Measurements from ENCODE around the gene MGMT. TPM values are rescaled to one million over a fixed set of nuclear protein-coding genes. Genes with fewer than 3 reads are reported as not detected.

MGMT gene
- total and polyA plus RNA-seq, 4 experiments from 2014 or later = 18.5 to 31.3 (median 24.4) TPM

DNA sequence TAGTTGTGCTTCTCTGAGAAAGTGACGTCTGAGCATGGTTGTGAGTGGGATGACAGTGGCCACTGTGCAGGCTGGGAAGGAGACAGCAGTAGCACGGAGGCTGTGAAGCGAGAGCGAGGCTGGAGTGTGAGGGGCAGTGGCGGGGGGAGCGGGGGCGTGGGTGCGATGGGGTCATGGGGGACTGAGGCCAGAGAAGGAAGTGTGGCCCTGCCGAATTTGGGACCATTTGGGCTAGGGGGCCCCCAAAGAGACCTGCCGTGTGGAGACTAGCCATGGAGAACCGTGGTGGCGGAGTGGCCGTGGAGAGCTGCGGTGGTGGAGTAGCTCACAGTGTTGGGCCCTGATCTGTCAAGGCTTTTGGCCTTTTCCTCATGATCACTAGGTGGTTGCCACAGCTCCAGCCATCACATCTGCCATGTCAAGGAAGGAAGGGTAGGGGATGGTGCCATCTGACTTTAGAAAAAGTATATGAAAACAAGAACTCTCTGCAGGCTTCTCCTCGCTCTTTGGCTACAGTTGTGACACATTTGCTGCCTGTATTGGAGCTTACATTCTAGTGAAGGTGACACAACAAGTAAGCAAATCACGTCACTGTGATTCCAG, 61.4 kb downstream of the MGMT start:
- no peak for DNase-seq
- ChIA-PET CTCF (ENCODE audit: partially characterized antibody) (no interaction called here), POLR2A (ENCODE audit: partially characterized antibody) (no interaction called here)
- Mint-ChIP-seq H3K4me3 (no peak overlapping the region), H3K27me3 (no peaks in the 10 kb centered on the region), H3K9me3 (peaks cover 0 to 17% (median 5%) of the 10 kb centered on the region in 8 donors), H3K36me3 (peaks cover 16 to 37% of the 10 kb centered on the region in 2 donors), H3K27ac (peak overlapping the region in 1 of 7 donors; percentile 30), H3K4me1 (peaks cover under 1 to 21% (median 10%) of the 10 kb centered on the region in 4 donors)
- no peak overlapping the region for H3K27ac ChIP-seq (ENCODE audit: low read depth, low read length)
- no peaks in the 10 kb centered on the region for H3K27me3 ChIP-seq (ENCODE audit: insufficient read depth, low read length)
- H3K4me3 ChIP-seq (ENCODE audit: low read length in 2 of 2) = no peak overlapping the region
- no peaks in the 10 kb centered on the region for H3K4me1 ChIP-seq (ENCODE audit: insufficient read depth, low read length)
- H3K36me3 ChIP-seq (ENCODE audit: insufficient read depth, low read length) = no peaks in the 10 kb centered on the region
- H3K9me3 ChIP-seq (ENCODE audit: control insufficient read depth in 1 of 2, low read length in 2 of 2) = no peaks in the 10 kb centered on the region
- intact Hi-C loops (cut with micrococcal nuclease) = no loop called here

DNA sequence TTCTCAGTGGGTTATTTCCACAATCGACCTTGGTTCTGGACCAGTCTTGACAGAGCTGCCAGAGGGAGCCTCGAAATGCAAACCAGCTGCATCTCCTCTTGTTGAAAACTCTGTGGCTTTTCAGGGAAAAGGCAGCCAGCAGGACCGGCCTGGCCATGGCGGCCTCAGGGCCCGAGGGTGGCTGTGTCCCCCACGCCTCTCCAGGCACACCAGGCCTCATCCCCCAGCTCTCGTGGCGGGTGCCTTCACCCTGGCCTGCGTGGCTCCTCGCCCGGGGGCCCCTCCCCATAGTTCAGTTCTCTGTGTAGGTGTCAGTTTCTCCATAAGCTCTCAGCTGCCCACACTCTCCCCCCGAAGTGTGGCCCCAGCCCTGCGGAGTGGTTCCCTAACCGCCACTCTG, 63.5 kb downstream of the MGMT start:
- peaks cover 0 to 19% (median 5%) of the 10 kb centered on the region in 8 donors for H3K9me3 Mint-ChIP-seq
- no peak overlapping the region for H3K27ac Mint-ChIP-seq
- Histone ChIP-seq H3K27ac (ENCODE audit: low read depth, low read length) (no peak overlapping the region), H3K9me3 (ENCODE audit: control insufficient read depth in 1 of 2, low read length in 2 of 2) (no peaks in the 10 kb centered on the region), H3K36me3 (ENCODE audit: insufficient read depth, low read length) (no peaks in the 10 kb centered on the region), H3K4me1 (ENCODE audit: insufficient read depth, low read length) (no peaks in the 10 kb centered on the region), H3K27me3 (ENCODE audit: insufficient read depth, low read length) (no peaks in the 10 kb centered on the region), H3K4me3 (ENCODE audit: low read length in 2 of 2) (no peak overlapping the region)
- H3K27me3 Mint-ChIP-seq = no peaks in the 10 kb centered on the region
- H3K4me1 Mint-ChIP-seq = peaks cover 6 to 30% (median 10%) of the 10 kb centered on the region in 4 donors
- CTCF ChIA-PET (ENCODE audit: partially characterized antibody) = no interaction called here
- H3K4me3 Mint-ChIP-seq = no peak overlapping the region
- intact Hi-C loops (cut with micrococcal nuclease) = no loop called here
- POLR2A ChIA-PET (ENCODE audit: partially characterized antibody) = no interaction called here
- peaks cover 19 to 49% of the 10 kb centered on the region in 2 donors for H3K36me3 Mint-ChIP-seq
- no peak for DNase-seq

DNA sequence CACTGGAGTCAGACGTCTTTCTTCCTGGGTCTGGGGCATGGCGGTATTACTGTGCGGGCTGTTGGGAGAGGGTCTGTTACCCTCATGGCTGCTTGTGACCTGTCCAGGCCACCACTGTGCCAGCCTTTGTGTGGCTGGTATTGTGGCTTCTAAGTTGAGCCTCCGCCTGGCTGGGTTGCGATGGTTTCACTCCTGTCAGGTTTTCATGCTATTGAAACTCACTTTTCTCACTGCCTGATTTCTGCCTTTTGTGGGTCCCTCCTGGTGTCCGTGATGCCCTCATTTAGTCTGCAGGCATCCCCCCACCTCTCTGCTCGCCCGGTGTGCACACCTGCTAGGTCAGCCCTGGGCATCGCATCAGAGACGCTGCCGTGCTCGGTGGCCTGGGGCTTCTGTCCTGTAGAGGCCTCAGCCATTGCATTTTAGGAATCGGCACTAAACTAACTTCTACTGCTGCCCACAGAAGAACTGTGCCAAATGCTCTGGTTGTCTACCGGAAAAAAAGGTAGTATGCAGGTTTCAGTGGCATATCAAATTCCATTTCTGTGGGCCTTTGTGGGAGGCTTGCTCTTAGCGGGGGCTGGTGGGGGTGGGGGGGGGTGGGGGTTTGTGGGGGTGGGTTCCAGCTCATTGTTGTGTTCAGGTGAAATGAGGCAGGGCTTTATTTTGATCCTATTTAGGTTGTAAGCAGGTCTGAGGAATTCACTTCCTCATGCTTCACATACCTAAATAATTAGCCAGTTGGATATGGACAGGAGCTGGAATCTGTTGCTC, 64.3 kb downstream of the MGMT start:
- H3K36me3 Mint-ChIP-seq = peaks cover 26 to 54% of the 10 kb centered on the region in 2 donors
- H3K27ac ChIP-seq (ENCODE audit: low read depth, low read length) = no peak overlapping the region
- no peak overlapping the region for H3K27ac Mint-ChIP-seq
- DNase-seq = no peak
- CTCF ChIA-PET (ENCODE audit: partially characterized antibody) = no interaction called here
- H3K4me3 ChIP-seq (ENCODE audit: low read length in 2 of 2) = no peak overlapping the region
- H3K36me3 ChIP-seq (ENCODE audit: insufficient read depth, low read length) = no peaks in the 10 kb centered on the region
- H3K4me1 ChIP-seq (ENCODE audit: insufficient read depth, low read length) = no peaks in the 10 kb centered on the region
- intact Hi-C loops (cut with micrococcal nuclease) = no loop called here
- H3K9me3 ChIP-seq (ENCODE audit: control insufficient read depth in 1 of 2, low read length in 2 of 2) = no peaks in the 10 kb centered on the region
- no peaks in the 10 kb centered on the region for H3K27me3 Mint-ChIP-seq
- H3K4me1 Mint-ChIP-seq = peaks cover 6 to 30% (median 10%) of the 10 kb centered on the region in 4 donors
- H3K9me3 Mint-ChIP-seq = peaks cover 0 to 19% (median 6%) of the 10 kb centered on the region in 8 donors
- no peak overlapping the region for H3K4me3 Mint-ChIP-seq
- POLR2A ChIA-PET (ENCODE audit: partially characterized antibody) = no interaction called here
- H3K27me3 ChIP-seq (ENCODE audit: insufficient read depth, low read length) = no peaks in the 10 kb centered on the region

DNA sequence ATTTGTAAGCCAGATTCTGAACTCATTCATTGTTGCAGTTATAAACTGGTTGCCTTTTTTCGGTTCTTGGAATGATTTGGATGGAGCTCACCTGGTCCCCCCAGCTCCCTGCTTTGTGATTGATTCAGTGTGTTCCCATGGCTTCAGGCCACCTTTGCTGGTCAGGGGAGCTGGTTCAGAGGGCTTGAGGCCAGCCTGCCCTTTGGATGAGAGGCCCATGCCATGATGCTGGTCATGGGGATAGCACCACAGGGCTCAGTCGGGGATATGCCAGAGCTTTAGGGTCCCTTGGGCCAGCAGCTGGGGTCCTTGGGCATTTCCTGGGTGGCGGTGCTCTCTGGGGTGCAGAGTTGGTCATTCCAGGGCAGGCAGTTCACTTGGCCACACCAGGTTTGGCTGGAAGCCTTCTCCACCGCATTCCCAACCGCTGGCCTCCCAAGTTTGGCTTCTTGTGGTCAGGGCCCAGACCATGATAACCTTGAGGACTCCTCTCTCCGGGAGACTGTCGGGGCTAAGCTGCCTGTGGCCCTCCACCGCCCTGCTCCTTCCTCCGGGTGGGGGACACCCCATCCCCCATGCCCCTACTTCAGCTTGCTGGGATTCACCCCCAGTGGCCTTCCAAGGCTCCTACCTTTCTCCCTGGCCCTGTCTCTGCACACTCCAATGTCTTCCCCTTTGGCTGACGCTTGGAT, 65.1 kb downstream of the MGMT start:
- Mint-ChIP-seq H3K9me3 (peaks cover 0 to 19% (median 5%) of the 10 kb centered on the region in 8 donors), H3K4me3 (no peak overlapping the region), H3K27ac (peak overlapping the region in 1 of 7 donors; percentile 87), H3K27me3 (no peaks in the 10 kb centered on the region), H3K36me3 (peaks cover 31 to 55% of the 10 kb centered on the region in 2 donors), H3K4me1 (peaks cover 6 to 30% (median 10%) of the 10 kb centered on the region in 4 donors)
- DNase-seq = no peak
- Histone ChIP-seq H3K4me3 (ENCODE audit: low read length in 2 of 2) (no peak overlapping the region), H3K36me3 (ENCODE audit: insufficient read depth, low read length) (no peaks in the 10 kb centered on the region), H3K4me1 (ENCODE audit: insufficient read depth, low read length) (no peaks in the 10 kb centered on the region), H3K27ac (ENCODE audit: low read depth, low read length) (no peak overlapping the region), H3K9me3 (ENCODE audit: control insufficient read depth in 1 of 2, low read length in 2 of 2) (no peaks in the 10 kb centered on the region), H3K27me3 (ENCODE audit: insufficient read depth, low read length) (no peaks in the 10 kb centered on the region)
- POLR2A ChIA-PET (ENCODE audit: partially characterized antibody) = no interaction called here
- CTCF ChIA-PET (ENCODE audit: partially characterized antibody) = no interaction called here
- intact Hi-C loops (cut with micrococcal nuclease) = no loop called here

DNA sequence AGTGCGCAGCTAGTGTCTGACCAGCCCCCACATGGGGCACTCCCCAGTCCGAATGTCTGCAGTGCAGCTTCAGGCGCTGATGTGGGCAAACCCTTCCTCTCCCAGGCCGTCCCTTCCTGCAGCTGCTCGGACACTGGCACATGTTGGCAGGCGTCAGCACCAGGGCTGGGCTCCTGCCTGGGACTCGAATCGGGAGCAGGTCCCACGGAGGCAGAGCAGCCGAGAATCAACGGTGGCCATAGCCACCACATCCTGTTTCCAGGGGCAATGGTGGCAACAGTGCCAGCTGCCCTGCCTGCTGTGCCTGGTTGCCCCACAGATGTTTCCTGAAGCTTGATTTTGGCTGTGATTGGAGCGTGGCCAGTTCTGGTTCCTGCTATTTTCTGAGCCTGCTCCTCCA, 65.8 kb downstream of the MGMT start:
- no peaks in the 10 kb centered on the region for H3K9me3 ChIP-seq (ENCODE audit: control insufficient read depth in 1 of 2, low read length in 2 of 2)
- ChIA-PET POLR2A (ENCODE audit: partially characterized antibody) (no interaction called here), CTCF (ENCODE audit: partially characterized antibody) (no interaction called here)
- no peak overlapping the region for H3K27ac Mint-ChIP-seq
- H3K36me3 Mint-ChIP-seq = peaks cover 34 to 54% of the 10 kb centered on the region in 2 donors
- H3K36me3 ChIP-seq (ENCODE audit: insufficient read depth, low read length) = no peaks in the 10 kb centered on the region
- no peak overlapping the region for H3K4me3 ChIP-seq (ENCODE audit: low read length in 2 of 2)
- peaks cover 0 to 17% (median 5%) of the 10 kb centered on the region in 8 donors for H3K9me3 Mint-ChIP-seq
- DNase-seq = no peak
- no peaks in the 10 kb centered on the region for H3K4me1 ChIP-seq (ENCODE audit: insufficient read depth, low read length)
- H3K4me1 Mint-ChIP-seq = peaks cover 6 to 30% (median 10%) of the 10 kb centered on the region in 4 donors
- H3K27me3 Mint-ChIP-seq = no peaks in the 10 kb centered on the region
- H3K27ac ChIP-seq (ENCODE audit: low read depth, low read length) = no peak overlapping the region
- intact Hi-C loops (cut with micrococcal nuclease) = no loop called here
- H3K4me3 Mint-ChIP-seq = no peak overlapping the region
- H3K27me3 ChIP-seq (ENCODE audit: insufficient read depth, low read length) = no peaks in the 10 kb centered on the region

DNA sequence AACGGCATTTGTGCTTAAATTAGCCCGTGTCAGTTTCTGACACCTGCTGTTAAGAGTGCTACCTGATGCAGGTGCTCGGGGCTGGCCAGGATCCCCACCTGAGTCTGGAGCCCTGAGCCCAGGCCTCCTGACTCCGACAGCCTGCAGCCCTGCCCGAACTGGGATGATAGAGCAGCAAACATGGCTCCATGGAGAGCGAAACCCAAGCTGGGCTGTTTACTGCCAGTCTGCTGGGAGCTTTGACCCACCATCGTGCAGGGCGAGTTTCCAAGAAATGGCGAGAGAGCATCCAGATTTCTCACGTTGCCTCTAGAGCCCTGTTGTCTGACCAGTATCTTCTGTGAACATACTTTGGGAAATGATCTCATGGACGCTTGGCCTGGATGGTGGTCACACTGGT, 66.2 kb downstream of the MGMT start:
- intact Hi-C loops (cut with micrococcal nuclease) = no loop called here
- H3K4me1 ChIP-seq (ENCODE audit: insufficient read depth, low read length) = no peaks in the 10 kb centered on the region
- peaks cover 6 to 30% (median 10%) of the 10 kb centered on the region in 4 donors for H3K4me1 Mint-ChIP-seq
- H3K27ac Mint-ChIP-seq = no peak overlapping the region
- POLR2A ChIA-PET (ENCODE audit: partially characterized antibody) = no interaction called here
- no peaks in the 10 kb centered on the region for H3K36me3 ChIP-seq (ENCODE audit: insufficient read depth, low read length)
- no peaks in the 10 kb centered on the region for H3K9me3 ChIP-seq (ENCODE audit: control insufficient read depth in 1 of 2, low read length in 2 of 2)
- H3K27me3 Mint-ChIP-seq = no peaks in the 10 kb centered on the region
- no peak overlapping the region for H3K4me3 ChIP-seq (ENCODE audit: low read length in 2 of 2)
- CTCF ChIA-PET (ENCODE audit: partially characterized antibody) = no interaction called here
- DNase-seq = no peak
- no peak overlapping the region for H3K27ac ChIP-seq (ENCODE audit: low read depth, low read length)
- H3K9me3 Mint-ChIP-seq = peaks cover 0 to 17% (median 3%) of the 10 kb centered on the region in 8 donors
- H3K36me3 Mint-ChIP-seq = peaks cover 29 to 54% of the 10 kb centered on the region in 2 donors
- H3K27me3 ChIP-seq (ENCODE audit: insufficient read depth, low read length) = no peaks in the 10 kb centered on the region
- H3K4me3 Mint-ChIP-seq = no peak overlapping the region

DNA sequence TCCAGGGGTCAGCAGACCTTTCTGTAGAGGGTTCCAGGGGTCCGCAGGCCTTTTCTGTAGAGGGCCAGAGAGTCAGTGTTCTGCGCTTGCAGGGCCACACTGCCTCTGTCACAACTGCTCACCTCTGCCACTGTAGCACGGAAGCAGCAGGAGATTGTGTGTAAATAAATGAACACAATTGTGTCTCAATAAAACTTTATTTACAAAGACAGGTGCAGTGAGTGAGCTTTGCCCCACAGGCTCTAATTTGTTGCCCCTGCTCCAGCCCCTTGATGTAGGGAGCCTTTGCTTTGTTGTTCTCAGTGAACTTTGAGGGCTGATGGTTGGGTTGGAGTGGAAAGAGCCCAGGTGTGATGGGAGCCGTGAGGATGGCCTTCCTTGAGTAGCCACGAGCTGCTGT, 67.8 kb downstream of the MGMT start:
- no peak overlapping the region for H3K4me3 ChIP-seq (ENCODE audit: low read length in 2 of 2)
- no peaks in the 10 kb centered on the region for H3K36me3 ChIP-seq (ENCODE audit: insufficient read depth, low read length)
- peaks cover 6 to 27% (median 9%) of the 10 kb centered on the region in 4 donors for H3K4me1 Mint-ChIP-seq
- ChIA-PET POLR2A (ENCODE audit: partially characterized antibody) (no interaction called here), CTCF (ENCODE audit: partially characterized antibody) (no interaction called here)
- H3K4me1 ChIP-seq (ENCODE audit: insufficient read depth, low read length) = no peaks in the 10 kb centered on the region
- peaks cover 0 to 13% (median 2%) of the 10 kb centered on the region in 8 donors for H3K9me3 Mint-ChIP-seq
- H3K9me3 ChIP-seq (ENCODE audit: control insufficient read depth in 1 of 2, low read length in 2 of 2) = no peaks in the 10 kb centered on the region
- no peak for DNase-seq
- no peak overlapping the region for H3K27ac Mint-ChIP-seq
- H3K36me3 Mint-ChIP-seq = peaks cover 32 to 58% of the 10 kb centered on the region in 2 donors
- no peak overlapping the region for H3K27ac ChIP-seq (ENCODE audit: low read depth, low read length)
- no peaks in the 10 kb centered on the region for H3K27me3 ChIP-seq (ENCODE audit: insufficient read depth, low read length)
- H3K27me3 Mint-ChIP-seq = no peaks in the 10 kb centered on the region
- no peak overlapping the region for H3K4me3 Mint-ChIP-seq
- intact Hi-C loops (cut with micrococcal nuclease) = no loop called here

Data from CD4-positive, alpha-beta memory T cell (primary cell).